ES-I3 (cell line): ENCODE data around the gene FSCN2.
"Not testable (repeated sequence)": the region's sequence is repeated elsewhere in the genome, so short reads cannot be mapped to it uniquely, and the experiment has no call there.

Experiments used
- H3K36me3 ChIP-seq: 2 replicates; pipeline ENCODE4 v1.6.1; 2013; ENCODE audit warnings: mild to moderate bottlenecking, low read length, control low read depth, moderate library complexity; ENCODE audit not compliant: insufficient read depth
- H3K4me1 ChIP-seq: 2 replicates; pipeline ENCODE4 v1.6.1; 2013; ENCODE audit warnings: mild to moderate bottlenecking, control low read depth, low read length; ENCODE audit not compliant: insufficient read depth
- H3K9ac ChIP-seq: 2 replicates; pipeline ENCODE4 v1.6.1; 2013; ENCODE audit warnings: low read depth, mild to moderate bottlenecking, low read length, moderate library complexity
- H3K9me3 ChIP-seq: 2 replicates; pipeline ENCODE4 v1.6.1; 2013; ENCODE audit warnings: mild to moderate bottlenecking, low read length, moderate library complexity; ENCODE audit not compliant: control insufficient read depth, insufficient read depth

FSCN2 gene

GRCh38 chr17:81524039-81524864, 3.9 kb upstream of the FSCN2 start:
- no peaks in the 10 kb centered on the region for H3K36me3 ChIP-seq
- peaks cover 6% of the 10 kb centered on the region for H3K4me1 ChIP-seq
- no peak overlapping the region for H3K9ac ChIP-seq
- H3K9me3 ChIP-seq, result no peaks in the 10 kb centered on the region

GRCh38 chr17:81524865-81525159, 3.4 kb upstream of the FSCN2 start:
- Histone ChIP-seq H3K9ac (no peak overlapping the region), H3K4me1 (peaks cover 6% of the 10 kb centered on the region), H3K9me3 (no peaks in the 10 kb centered on the region)

GRCh38 chr17:81526662-81527571, 1.3 kb upstream of the FSCN2 start:
- Histone ChIP-seq H3K9me3 (no peaks in the 10 kb centered on the region), H3K4me1 (no peaks in the 10 kb centered on the region; the same call in 1 of the 2 replicates), H3K36me3 (no peaks in the 10 kb centered on the region), H3K9ac (no peak overlapping the region)

More at GRCh38 chr17:81524865-81525159, 3.4 kb upstream of the FSCN2 start:
- H3K36me3 ChIP-seq, result no peaks in the 10 kb centered on the region

GRCh38 chr17:81528384-81528650, 140 bp downstream of the FSCN2 start:
- Histone ChIP-seq H3K36me3 (no peaks in the 10 kb centered on the region), H3K4me1 (no peaks in the 10 kb centered on the region; the same call in 1 of the 2 replicates), H3K9ac (no peak overlapping the region), H3K9me3 (no peaks in the 10 kb centered on the region)

- H3K9ac ChIP-seq, result no peak overlapping the region
- H3K9me3 ChIP-seq, result no peaks in the 10 kb centered on the region
- H3K4me1 ChIP-seq, result no peaks in the 10 kb centered on the region
- no peaks in the 10 kb centered on the region for H3K36me3 ChIP-seq
These were observed 667 bp downstream of the FSCN2 start for GRCh38 chr17:81528651-81529436.

GRCh38 chr17:81529437-81529803, 1.2 kb downstream of the FSCN2 start:
- Histone ChIP-seq H3K4me1 (no peaks in the 10 kb centered on the region), H3K9me3 (no peaks in the 10 kb centered on the region), H3K36me3 (no peaks in the 10 kb centered on the region), H3K9ac (no peak overlapping the region)

GRCh38 chr17:81531013-81531412, 2.8 kb downstream of the FSCN2 start:
- H3K9me3 ChIP-seq, H3K9ac ChIP-seq, H3K4me1 ChIP-seq, H3K36me3 ChIP-seq: not testable (repeated sequence)

GRCh38 chr17:81531998-81532404, 3.8 kb downstream of the FSCN2 start:
- not testable (repeated sequence) for H3K36me3 ChIP-seq, H3K9ac ChIP-seq, H3K4me1 ChIP-seq, H3K9me3 ChIP-seq

- no peaks in the 10 kb centered on the region; the same call in 1 of the 2 replicates for H3K4me1 ChIP-seq
- no peaks in the 10 kb centered on the region for H3K9me3 ChIP-seq
- H3K9ac ChIP-seq, result no peak overlapping the region
- H3K36me3 ChIP-seq, result no peaks in the 10 kb centered on the region
These were observed 4.5 kb downstream of the FSCN2 start for GRCh38 chr17:81532490-81533287.

- Histone ChIP-seq H3K36me3 (no peaks in the 10 kb centered on the region), H3K4me1 (no peaks in the 10 kb centered on the region; the same call in 1 of the 2 replicates), H3K9ac (no peak overlapping the region), H3K9me3 (no peaks in the 10 kb centered on the region)
These were observed 5.4 kb downstream of the FSCN2 start for GRCh38 chr17:81533339-81534141.

- no peaks in the 10 kb centered on the region; the same call in 1 of the 2 replicates for H3K4me1 ChIP-seq
- no peaks in the 10 kb centered on the region for H3K36me3 ChIP-seq
- H3K9me3 ChIP-seq, result no peaks in the 10 kb centered on the region
- no peak overlapping the region for H3K9ac ChIP-seq
These were observed 6.2 kb downstream of the FSCN2 start for GRCh38 chr17:81534157-81535006.

- Histone ChIP-seq H3K9me3 (no peaks in the 10 kb centered on the region), H3K9ac (no peak overlapping the region), H3K36me3 (no peaks in the 10 kb centered on the region; the same call in 1 of the 2 replicates), H3K4me1 (no peaks in the 10 kb centered on the region; the same call in 1 of the 2 replicates)
These were observed 6.8 kb downstream of the FSCN2 start for GRCh38 chr17:81535007-81535328.
